A673 (cell line): Measurements from ENCODE around the gene FGGY.

Experiments
- EZH2 ChIP-seq: fragments of 200-600 bp; sonication (generic); IDR thresholded peaks from 2 replicates; pipeline ENCODE4 v1.6.1; 2017; ENCODE audit warnings: borderline replicate concordance, low read depth, mild to moderate bottlenecking, mixed read lengths, antibody characterized with exemption, low read length; ENCODE audit not compliant: poor library complexity, severe bottlenecking
- TF ChIP-seq, protein P1 (sequence below): fragments of 300-800, 200-600 bp; sonication (generic); conservative IDR thresholded peaks from 2 replicates; pipeline ENCODE4 v1.5.1; 2017; ENCODE audit warnings: low read depth, mild to moderate bottlenecking, antibody characterized with exemption, low read length, moderate library complexity, mixed read lengths

DNA sequence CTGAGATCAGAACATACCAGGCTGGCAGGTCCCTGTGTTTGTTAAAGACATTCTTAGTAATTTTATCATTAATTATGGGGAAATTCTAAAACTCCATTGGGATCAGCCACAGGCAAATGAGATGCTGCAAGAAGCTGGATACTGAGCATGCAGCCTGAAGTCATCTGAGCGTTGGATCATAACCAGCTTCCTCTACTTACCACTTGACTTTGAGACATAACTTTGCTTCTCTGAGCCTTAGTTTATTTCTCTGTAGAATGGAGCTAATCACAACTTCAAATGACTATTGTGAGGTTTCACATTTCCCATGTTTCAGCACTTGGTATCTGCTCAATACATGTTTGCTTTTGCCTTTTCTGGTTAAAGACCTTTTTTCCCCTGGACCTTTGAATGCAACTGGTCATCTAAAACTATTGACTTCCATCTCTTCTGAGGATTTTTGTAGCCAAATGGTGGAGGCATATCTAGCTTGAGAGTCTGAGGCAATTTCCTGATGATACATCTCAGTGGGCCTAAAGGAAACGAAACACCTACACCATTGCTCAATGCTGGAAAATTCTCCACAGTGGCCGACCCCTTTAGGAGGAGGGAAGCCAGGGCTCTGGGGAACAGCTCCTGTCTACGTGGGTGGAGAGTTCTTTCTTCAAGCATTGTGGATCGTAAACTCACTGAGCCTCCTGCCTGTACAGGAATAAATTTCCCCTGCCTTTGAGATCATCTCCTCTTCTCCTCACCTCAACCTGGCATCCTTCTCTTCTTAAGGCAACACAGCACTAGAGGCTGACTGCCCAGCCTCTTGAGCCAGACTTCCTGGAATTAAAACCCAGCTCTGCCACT, 408.8 kb downstream of the FGGY start:
- TF ChIP-seq, protein P1, sequence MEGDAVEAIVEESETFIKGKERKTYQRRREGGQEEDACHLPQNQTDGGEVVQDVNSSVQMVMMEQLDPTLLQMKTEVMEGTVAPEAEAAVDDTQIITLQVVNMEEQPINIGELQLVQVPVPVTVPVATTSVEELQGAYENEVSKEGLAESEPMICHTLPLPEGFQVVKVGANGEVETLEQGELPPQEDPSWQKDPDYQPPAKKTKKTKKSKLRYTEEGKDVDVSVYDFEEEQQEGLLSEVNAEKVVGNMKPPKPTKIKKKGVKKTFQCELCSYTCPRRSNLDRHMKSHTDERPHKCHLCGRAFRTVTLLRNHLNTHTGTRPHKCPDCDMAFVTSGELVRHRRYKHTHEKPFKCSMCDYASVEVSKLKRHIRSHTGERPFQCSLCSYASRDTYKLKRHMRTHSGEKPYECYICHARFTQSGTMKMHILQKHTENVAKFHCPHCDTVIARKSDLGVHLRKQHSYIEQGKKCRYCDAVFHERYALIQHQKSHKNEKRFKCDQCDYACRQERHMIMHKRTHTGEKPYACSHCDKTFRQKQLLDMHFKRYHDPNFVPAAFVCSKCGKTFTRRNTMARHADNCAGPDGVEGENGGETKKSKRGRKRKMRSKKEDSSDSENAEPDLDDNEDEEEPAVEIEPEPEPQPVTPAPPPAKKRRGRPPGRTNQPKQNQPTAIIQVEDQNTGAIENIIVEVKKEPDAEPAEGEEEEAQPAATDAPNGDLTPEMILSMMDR = no peak
- TF ChIP-seq EZH2 = no peak
